ENCODE results near the gene DOC2B. TPM values are rescaled to one million over a fixed set of nuclear protein-coding genes. Genes with fewer than 3 reads are reported as not detected.
"Not testable (repeated sequence)": the region's sequence is repeated elsewhere in the genome, so short reads cannot be mapped to it uniquely, and the experiment has no call there.

The DOC2B gene
- total RNA-seq, 1 experiment from 2014 or later: 15.2 TPM

DNA sequence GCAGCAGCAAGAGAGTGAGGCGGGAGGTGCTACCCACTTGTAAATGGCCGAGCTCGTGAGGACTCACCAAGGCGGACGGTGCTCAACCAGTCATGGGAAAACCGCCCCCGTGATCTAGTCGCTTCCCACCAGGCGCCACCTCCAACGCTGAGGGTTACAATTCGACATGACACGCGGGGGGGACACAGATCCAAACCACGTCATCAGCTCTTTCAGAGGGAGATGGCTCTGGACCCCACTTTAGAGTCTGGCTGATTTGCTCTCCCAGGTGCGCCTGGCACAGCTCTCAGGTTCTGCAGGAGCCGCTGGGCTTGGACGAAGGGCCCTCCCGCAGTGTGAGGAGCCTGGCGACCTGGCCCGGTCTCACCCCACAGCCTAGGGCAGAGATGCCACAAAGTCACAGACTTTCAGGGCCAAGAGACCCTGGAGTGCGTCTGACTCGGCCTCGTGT lies 21.1 kb upstream of the DOC2B start:
- Histone ChIP-seq H3K9me2 (ENCODE audit: insufficient read depth) (no peaks in the 10 kb centered on the region), H3K27me3 (ENCODE audit: insufficient read depth, low read length) (no peaks in the 10 kb centered on the region), H2AFZ (ENCODE audit: low read depth, low read length, poor library complexity, severe bottlenecking) (no peak overlapping the region), H3K4me3 (replicated peaks in 1 of 2; ENCODE audit: low read depth in 1 of 2, low read length in 2 of 2) (no peak overlapping the region), H3K9ac (ENCODE audit: low read length) (no peak overlapping the region), H3K79me2 (ENCODE audit: insufficient read depth, low read length) (no peaks in the 10 kb centered on the region), H4K20me1 (ENCODE audit: insufficient read depth) (no peaks in the 10 kb centered on the region), H3K4me2 (ENCODE audit: low read length) (no peak overlapping the region), H3K9me3 (ENCODE audit: control insufficient read depth in 1 of 2, insufficient read depth in 1 of 2, low read depth in 1 of 2, low read length in 2 of 2) (no peaks in the 10 kb centered on the region; a peak in 1 of 4 replicates), H3K27ac (ENCODE audit: low read depth, low read length) (no peak overlapping the region), H3K36me3 (ENCODE audit: control insufficient read depth in 1 of 2, insufficient read depth in 2 of 2, low read length in 2 of 2) (no peaks in the 10 kb centered on the region), H3K4me1 (ENCODE audit: control insufficient read depth in 1 of 2, insufficient read depth in 2 of 2, low read length in 2 of 2) (no peaks in the 10 kb centered on the region; a peak in 1 of 4 replicates)
- DNase-seq (ENCODE audit: low read depth, low spot score): no peak
- BruUV-seq (replicated peaks): no TSS peak
- ChIA-PET CTCF (no interaction called here), RAD21 (ENCODE audit: low non-redundant PET in 1 of 2, low total read pairs in 2 of 2, uncharacterized antibody in 2 of 2, unreplicated experiment in 2 of 2) (no interaction called here), POLR2A (no interaction called here)
- intact Hi-C loops (cut with micrococcal nuclease): no loop called here
- no peak for ATAC-seq
- TF ChIP-seq ELF1 (IDR thresholded peaks at IDR 0.05; ENCODE audit: borderline replicate concordance, low read depth) (no peak), FOSL1 (IDR thresholded peaks at IDR 0.05; ENCODE audit: low read depth) (no peak), ZNF274 (IDR thresholded peaks at IDR 0.05; ENCODE audit: low read depth, low read length) (no peak), CBX3 (IDR thresholded peaks at IDR 0.05; ENCODE audit: low read depth) (no peak), EZH2 (IDR thresholded peaks at IDR 0.05) (no peak)

DNA sequence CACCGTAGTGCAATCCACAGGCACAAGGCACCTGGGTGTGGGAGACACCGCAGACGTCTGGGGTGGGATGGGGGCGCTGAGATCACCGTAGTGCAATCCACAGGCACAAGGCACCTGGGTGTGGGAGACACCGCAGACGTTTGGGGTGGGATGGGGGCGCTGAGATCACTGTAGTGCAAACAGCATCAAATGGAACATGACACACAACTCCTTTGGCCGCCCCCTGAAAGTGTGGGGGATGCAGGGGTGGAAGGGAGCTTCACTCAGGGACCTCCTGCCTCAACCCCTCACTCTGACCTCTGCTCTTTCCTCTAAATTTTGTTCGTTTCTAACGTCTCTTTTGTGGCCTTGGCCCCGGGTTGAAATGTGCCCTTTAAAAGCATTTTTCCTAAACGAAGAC lies 20.3 kb upstream of the DOC2B start:
- DNase-seq (ENCODE audit: low read depth, low spot score); H4K20me1 ChIP-seq (ENCODE audit: insufficient read depth); H3K27me3 ChIP-seq (ENCODE audit: insufficient read depth, low read length); RAD21 ChIA-PET (ENCODE audit: low non-redundant PET in 1 of 2, low total read pairs in 2 of 2, uncharacterized antibody in 2 of 2, unreplicated experiment in 2 of 2); H3K4me2 ChIP-seq (ENCODE audit: low read length); ATAC-seq; H3K4me3 ChIP-seq (replicated peaks in 1 of 2; ENCODE audit: low read depth in 1 of 2, low read length in 2 of 2); H3K36me3 ChIP-seq (ENCODE audit: control insufficient read depth in 1 of 2, insufficient read depth in 2 of 2, low read length in 2 of 2); H2AFZ ChIP-seq (ENCODE audit: low read depth, low read length, poor library complexity, severe bottlenecking); H3K9ac ChIP-seq (ENCODE audit: low read length); H3K9me3 ChIP-seq (ENCODE audit: control insufficient read depth in 1 of 2, insufficient read depth in 1 of 2, low read depth in 1 of 2, low read length in 2 of 2); H3K4me1 ChIP-seq (ENCODE audit: control insufficient read depth in 1 of 2, insufficient read depth in 2 of 2, low read length in 2 of 2); CTCF ChIA-PET; H3K79me2 ChIP-seq (ENCODE audit: insufficient read depth, low read length); intact Hi-C loops (cut with micrococcal nuclease); H3K9me2 ChIP-seq (ENCODE audit: insufficient read depth); H3K27ac ChIP-seq (ENCODE audit: low read depth, low read length); POLR2A ChIA-PET; BruUV-seq (replicated peaks): not testable (repeated sequence)

DNA sequence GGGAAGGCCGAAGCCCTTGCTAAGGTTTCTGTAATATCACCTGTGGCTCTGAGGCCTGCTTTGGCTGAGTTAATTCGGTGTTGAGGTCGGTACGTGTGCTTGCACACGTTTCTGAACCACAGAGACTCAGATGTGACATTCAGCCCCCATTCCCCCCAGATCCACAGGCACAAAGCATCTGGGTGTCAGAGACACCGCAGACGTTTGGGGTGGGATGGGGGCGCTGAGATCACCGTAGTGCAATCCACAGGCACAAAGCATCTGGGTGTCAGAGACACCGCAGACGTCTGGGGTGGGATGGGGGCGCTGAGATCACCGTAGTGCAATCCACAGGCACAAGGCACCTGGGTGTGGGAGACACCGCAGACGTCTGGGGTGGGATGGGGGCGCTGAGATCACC lies 19.8 kb upstream of the DOC2B start:
- DNase-seq (ENCODE audit: low read depth, low spot score); H4K20me1 ChIP-seq (ENCODE audit: insufficient read depth); H3K4me1 ChIP-seq (ENCODE audit: control insufficient read depth in 1 of 2, insufficient read depth in 2 of 2, low read length in 2 of 2); H3K9me2 ChIP-seq (ENCODE audit: insufficient read depth); CTCF ChIA-PET; intact Hi-C loops (cut with micrococcal nuclease); H3K36me3 ChIP-seq (ENCODE audit: control insufficient read depth in 1 of 2, insufficient read depth in 2 of 2, low read length in 2 of 2); H3K27me3 ChIP-seq (ENCODE audit: insufficient read depth, low read length); H3K27ac ChIP-seq (ENCODE audit: low read depth, low read length); POLR2A ChIA-PET; H3K9ac ChIP-seq (ENCODE audit: low read length); ATAC-seq; BruUV-seq (replicated peaks); H3K4me3 ChIP-seq (replicated peaks in 1 of 2; ENCODE audit: low read depth in 1 of 2, low read length in 2 of 2); H3K9me3 ChIP-seq (ENCODE audit: control insufficient read depth in 1 of 2, insufficient read depth in 1 of 2, low read depth in 1 of 2, low read length in 2 of 2); RAD21 ChIA-PET (ENCODE audit: low non-redundant PET in 1 of 2, low total read pairs in 2 of 2, uncharacterized antibody in 2 of 2, unreplicated experiment in 2 of 2); H3K4me2 ChIP-seq (ENCODE audit: low read length); H3K79me2 ChIP-seq (ENCODE audit: insufficient read depth, low read length); H2AFZ ChIP-seq (ENCODE audit: low read depth, low read length, poor library complexity, severe bottlenecking): not testable (repeated sequence)

Data from HCT116 (cell line).